NCI-H524 (cell line): ENCODE measurements around the gene EVX2.

Source experiments
- DNase-seq, 2 experiments: peaks; one replicate each; lab custom pipeline; 2025; lab: John Stamatoyannopoulos, UW

The EVX2 gene

DNA sequence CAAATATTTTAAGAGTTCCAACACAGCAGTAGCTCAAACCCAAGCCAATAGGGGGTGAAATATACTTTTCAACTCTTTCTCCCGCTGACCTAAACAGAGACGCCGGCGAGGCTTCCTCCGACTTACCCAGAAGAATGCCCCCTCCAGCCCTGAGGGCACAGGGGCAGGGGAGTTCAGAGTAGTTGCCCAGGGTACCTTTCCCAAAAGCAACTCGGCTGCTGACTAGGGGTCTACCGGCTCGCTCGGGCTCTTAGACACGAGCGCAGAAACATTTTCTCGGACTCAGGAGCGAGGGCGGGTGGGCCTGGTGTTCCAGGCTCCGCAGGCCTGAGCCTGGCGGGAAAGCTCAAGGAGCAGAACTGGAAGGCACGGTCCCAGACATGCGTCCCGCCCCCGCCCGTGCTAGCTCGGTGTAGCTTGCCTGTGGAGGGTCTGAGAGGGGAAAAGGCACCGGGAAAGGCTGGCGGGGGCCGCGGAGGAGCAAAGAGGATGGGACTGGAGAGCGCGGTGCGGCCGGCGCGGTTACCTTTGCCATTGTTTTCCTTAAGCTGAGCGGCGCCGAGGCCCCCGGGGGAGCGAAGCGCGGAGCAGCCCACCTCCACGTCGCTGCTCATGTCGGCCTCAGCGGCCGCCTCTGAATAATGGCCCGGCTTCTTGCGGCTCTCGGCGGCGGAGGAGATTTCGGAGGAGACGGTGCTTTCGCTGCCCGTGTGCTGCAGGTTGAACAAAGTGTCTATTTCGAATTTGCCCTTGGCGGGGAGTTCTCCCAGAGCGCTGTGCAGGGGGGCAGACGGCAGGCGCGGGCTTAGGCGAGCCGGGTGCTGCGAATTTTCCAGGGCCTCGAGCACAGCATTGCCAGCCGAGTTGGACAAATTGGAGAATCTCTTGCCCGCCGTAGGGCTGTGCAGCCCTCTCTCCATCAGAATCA lies 674 bp downstream of the EVX2 start:
- peak; percentile 25 to 35 for DNase-seq

DNA sequence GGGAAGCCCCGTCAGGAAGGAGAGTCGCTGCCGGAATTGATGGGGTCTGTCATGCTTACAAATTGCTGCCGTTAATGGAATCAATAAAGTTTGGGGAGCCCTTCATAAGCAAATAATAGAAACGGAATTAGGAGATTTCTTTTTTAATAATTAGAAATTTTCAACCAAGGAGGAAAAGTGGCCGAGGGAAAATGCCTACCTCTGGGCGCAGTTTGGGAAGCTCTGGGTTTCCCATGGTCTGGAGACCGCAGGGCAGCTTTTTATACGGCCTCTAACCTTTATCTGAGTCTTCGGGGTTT lies 1.3 kb downstream of the EVX2 start:
- no peak for DNase-seq

GRCh38 chr2:176081837-176082524 lies 1.8 kb downstream of the EVX2 start:
- no peak for DNase-seq

DNA sequence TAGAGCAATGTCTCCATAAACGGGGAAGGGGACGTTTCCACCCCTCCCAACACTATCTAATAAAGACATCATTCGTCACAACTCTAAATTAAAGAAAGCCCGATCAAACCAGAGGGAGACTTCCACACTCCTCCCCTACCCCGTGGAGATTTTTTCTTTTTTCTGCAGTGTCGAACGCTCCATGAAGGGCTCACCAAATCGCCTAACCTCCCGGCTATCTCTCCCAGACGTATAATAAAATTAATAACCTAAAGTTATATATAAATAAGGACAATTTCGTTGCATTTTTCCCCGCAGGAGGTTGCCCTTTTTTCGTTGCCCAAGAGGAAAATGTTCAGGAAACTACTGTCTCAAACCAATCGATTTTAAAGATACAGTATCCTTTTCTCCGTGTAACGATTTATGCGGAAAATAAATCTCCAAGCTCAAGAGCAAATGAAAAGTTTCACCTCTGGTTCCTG lies 2.4 kb downstream of the EVX2 start:
- no peak for DNase-seq

- DNase-seq: no peak
These were observed 3.0 kb downstream of the EVX2 start for GRCh38 chr2:176080540-176081375.

- DNase-seq: peak; percentile 76 to 87
These were observed 3.8 kb downstream of the EVX2 start for GRCh38 chr2:176079831-176080539.

DNA sequence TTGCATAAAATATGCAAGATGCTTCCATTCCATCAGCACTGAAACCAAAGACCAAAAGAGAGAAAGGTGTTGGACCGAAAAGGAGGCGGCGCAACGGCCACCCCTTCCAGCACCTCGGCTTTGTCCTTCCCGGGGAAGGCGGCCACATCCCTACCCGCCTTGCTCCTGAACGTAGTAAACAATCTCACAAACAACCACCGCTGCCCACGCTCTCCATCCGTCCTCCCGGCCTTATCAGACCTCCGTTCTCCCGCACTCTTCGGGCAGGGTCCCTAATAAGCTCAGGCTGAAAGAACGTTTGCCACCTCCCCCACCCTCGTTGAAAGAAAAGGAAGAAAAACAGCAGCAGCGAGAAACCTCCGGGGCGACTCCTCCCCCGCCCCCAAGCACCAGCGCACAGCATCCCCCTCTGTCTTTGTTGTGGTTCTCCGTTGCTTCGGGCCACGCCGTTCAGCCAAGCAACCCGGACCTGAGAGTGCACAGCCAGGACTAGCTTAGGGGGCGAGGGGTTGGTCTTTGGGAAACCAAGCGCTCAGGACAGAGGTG lies 4.4 kb downstream of the EVX2 start:
- peak; percentile 70 to 76 for DNase-seq

- peak in 1 of 2 experiments; percentile 57 for DNase-seq
These were observed 5.0 kb downstream of the EVX2 start for GRCh38 chr2:176078541-176079284.

GRCh38 chr2:176076796-176077195 lies 7.0 kb downstream of the EVX2 start:
- DNase-seq: no peak

DNA sequence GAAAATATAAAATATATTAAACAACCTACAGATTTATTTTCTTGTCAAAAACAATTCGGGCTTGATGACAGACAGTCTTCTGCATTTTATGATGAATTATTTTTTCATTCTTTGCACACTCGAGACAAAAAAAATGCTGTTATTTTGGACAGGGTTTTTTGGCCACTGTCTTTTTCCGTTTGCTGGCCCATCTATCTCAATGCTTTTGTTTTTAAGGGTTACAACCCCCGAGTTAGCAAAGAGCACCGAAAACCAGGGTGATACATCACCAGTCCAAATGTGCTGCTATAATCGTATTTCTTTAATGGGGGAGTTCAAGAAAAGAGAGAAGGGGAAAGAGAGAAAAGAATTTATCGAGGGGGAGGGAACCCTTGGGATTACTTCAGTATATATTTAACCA lies 7.7 kb downstream of the EVX2 start:
- no peak for DNase-seq

GRCh38 chr2:176075481-176075880 lies 8.3 kb downstream of the EVX2 start:
- peak; percentile 62 to 86 for DNase-seq

DNA sequence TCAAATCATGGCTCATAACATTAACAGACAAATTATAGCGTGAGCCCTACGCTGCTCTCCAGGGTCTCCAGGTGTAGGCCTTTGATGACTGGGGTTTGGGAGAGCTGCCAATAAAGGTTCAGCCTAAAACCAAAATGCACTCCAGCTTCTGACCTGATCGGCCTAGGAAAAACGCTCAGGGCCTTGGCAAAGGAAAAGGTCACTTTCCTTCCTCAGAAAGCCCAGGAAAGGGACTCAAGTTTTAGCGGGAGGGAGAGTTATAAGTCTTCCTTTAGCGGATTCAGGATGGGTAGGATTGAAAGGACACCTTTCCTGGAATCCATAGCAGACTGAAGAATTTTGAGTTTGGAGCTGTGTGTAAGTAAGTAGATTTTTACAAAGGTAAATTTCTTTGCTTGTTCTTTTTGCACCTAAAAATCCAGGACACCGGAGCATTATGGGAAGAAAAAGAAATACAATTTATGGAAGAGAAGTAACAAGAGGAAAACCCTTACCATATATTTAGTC lies 8.8 kb downstream of the EVX2 start:
- DNase-seq: no peak

DNA sequence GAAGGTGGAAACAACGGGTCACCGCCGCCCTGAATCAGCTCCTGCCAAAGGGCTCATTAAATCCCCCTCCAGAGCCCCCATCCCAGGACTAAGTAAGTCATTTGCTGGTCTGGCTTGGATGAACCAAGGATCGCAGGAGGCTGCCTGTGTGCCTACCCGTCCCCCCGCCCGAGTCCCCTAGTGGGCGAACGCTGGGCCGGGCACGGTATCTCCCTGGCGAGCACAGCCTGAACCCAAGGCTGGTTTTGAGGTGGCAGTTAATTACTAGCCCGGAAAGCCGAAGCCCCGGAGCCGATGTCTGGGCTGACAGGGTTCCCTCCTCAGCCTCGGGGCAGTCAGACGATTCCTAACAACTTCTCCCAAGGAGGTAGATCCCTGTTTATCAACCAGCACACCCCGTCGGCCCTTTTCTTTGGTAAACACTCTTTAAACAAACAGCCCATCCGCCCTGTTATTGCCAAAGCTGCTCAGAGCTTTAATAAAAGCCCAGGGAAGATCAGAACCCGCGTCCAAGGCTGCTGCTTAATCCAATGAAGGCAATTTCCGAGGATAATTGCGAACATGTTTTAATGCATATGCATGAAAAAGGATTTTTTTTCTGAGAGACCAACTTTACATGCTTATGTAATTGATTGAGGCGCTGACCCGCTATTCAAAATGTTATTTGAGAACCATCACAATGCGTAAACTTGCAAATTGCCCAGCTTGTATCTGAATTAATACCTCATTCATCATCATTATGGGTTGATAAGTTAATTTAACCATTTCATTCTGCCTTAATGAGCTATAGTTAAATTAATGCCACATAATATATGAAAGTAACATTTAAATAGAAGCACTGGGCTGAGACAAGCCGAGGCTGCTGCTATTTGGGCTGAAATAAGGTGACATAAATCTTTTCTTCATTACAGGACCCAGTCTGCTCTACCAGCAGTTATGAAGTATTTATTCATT lies 10.5 kb downstream of the EVX2 start:
- peak in 1 of 2 experiments; percentile 24 for DNase-seq

DNA sequence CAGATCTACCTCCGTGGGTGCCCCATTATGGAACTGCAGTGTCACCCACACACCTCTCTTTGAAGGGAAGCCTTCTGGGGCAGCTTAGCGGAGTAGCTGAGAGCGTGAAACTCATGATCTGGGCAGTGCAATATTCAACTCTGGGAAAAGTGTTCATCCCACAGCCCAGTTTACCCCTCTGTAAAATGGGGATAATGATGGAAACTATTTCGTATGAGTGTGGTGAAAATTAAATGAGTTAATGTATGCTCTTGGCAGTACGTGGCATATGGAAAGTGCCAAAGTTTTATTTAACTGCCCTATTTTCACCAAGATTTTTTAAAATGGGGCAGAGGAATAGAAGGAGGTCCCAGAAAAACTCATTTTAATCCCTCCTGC lies 11.5 kb downstream of the EVX2 start:
- DNase-seq: no peak

GRCh38 chr2:176071330-176072291 lies 12.2 kb downstream of the EVX2 start:
- no peak for DNase-seq

DNA sequence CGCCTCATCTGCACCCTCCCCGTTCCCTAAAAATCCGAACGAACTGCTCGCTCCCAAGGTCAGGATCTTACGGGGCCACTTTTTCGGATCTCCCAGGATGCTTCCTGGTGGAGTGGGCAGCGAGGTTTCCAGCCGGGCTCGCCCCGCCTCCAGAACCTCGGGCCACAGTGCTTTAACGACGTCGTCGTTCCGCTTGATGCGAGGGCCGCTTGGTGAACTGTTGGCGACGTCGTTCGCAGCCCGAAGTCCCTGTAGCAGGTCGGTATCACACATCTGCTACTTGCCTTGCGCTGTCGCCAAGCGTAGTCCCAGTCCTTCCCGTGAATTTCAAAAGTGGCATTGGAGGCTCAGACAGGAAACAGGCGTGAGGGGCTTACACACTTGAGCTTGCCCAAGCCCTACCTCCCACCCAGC lies 15.3 kb downstream of the EVX2 start:
- DNase-seq: no peak

GRCh38 chr2:176067589-176068418 lies 16.0 kb downstream of the EVX2 start:
- DNase-seq: no peak
